Ovary (tissue), 3 donors: ENCODE results near the gene MARK3.

Experiments used
- CTCF ChIP-seq, 3 donors: fragments of 450-650 bp in 2 of 3; fragments of 200-600 bp in 1 of 3; IDR thresholded peaks; one replicate each; pipeline versions ENCODE4 v1.5.1 to v1.8.0; 2016 to 2022; ENCODE audit warnings: antibody characterized with exemption in 3 of 3, mild to moderate bottlenecking in 1 of 3
- EP300 ChIP-seq: sonication (generic); formaldehyde crosslinking; IDR thresholded peaks from one replicate; pipeline ENCODE4 v1.6.1; 2017; ENCODE audit warnings: antibody characterized with exemption
- POLR2A ChIP-seq: fragments of 450-650 bp; IDR thresholded peaks from one replicate; pipeline ENCODE4 v1.6.1; 2017; ENCODE audit warnings: antibody characterized with exemption, mild to moderate bottlenecking, moderate library complexity
- donor health status: DM: no; HTN: no; CAD: no.

- no peak for TF ChIP-seq CTCF (IDR thresholded peaks at IDR 0.05)
- no peak for TF ChIP-seq EP300
- no peak for TF ChIP-seq POLR2A
These were observed 45.1 kb downstream of the MARK3 start for GRCh38 chr14:103430358-103430757.
